ENCODE results near the gene STK39.

- TF ChIP-seq CTCF (conservative IDR thresholded peaks at IDR 0.05; ENCODE audit: low read depth, low read length) (no peak), EZH2 (IDR thresholded peaks at IDR 0.05; ENCODE audit: borderline replicate concordance, low read depth, low read length, poor library complexity, severe bottlenecking) (no peak)
These were observed 89.5 kb downstream of the STK39 start for GRCh38 chr2:168157926-168158325.

Measured in A673 (cell line).